ENCODE data around the gene LRP1B.

LRP1B gene

GRCh38 chr2:140804700-140805260 lies 1326.0 kb downstream of the LRP1B start:
- Histone ChIP-seq H3K4me3 (ENCODE audit: low read length) (no peak overlapping the region), H3K4me1 (ENCODE audit: insufficient read depth, low read length) (no peaks in the 10 kb centered on the region), H3K9ac (ENCODE audit: low read depth, low read length) (no peak overlapping the region), H3K9me3 (ENCODE audit: insufficient read depth, low read depth, low read length) (no peaks in the 10 kb centered on the region), H3K36me3 (ENCODE audit: insufficient read depth, low read depth, low read length) (no peaks in the 10 kb centered on the region), H3K27me3 (ENCODE audit: insufficient read depth, low read length) (no peaks in the 10 kb centered on the region), H3K27ac (ENCODE audit: low read length) (no peak overlapping the region)

DNA sequence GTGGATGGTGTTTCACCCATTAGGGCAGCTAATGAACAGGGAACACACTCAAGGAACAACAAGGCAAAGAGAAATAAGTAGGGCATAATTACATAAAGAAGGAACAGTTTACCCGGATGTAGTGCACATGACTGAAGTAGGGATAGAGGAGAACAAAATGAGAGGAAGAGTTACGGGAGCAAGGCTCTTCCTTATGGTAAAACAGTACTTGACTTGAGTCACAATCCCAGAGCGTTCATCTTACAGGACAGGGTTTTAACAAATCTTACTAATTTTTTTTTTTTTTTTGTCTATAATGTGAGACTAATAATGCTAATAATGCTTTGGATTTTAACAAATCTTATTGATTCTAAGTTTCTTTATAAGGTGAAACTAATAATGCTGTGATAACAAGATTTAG lies 1329.5 kb downstream of the LRP1B start:
- Histone ChIP-seq H3K36me3 (ENCODE audit: insufficient read depth, low read depth, low read length) (no peaks in the 10 kb centered on the region), H3K4me1 (ENCODE audit: insufficient read depth, low read length) (no peaks in the 10 kb centered on the region; the same call in 1 of the 2 replicates), H3K27me3 (ENCODE audit: insufficient read depth, low read length) (no peaks in the 10 kb centered on the region), H3K27ac (ENCODE audit: low read length) (no peak overlapping the region), H3K9me3 (ENCODE audit: insufficient read depth, low read depth, low read length) (no peaks in the 10 kb centered on the region), H3K9ac (ENCODE audit: low read depth, low read length) (no peak overlapping the region), H3K4me3 (ENCODE audit: low read length) (no peak overlapping the region)

DNA sequence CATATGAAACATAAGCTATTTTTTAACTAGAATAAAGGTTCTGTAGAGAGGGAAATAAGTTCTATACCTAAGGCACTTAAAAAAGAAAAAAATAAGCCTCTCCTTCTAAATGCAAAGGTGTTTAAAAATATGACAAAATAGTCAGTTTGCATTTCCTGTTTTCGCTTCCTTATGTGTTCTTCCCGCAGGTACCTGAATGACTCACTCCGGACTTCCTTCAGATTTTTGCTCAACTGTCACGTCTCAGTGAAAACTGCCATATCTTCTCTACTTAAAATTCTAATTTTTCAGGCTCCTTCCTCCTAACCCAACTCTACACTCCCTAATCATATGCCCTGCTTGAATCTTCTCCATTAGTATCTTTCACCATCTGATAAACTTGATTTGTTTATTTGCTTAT lies 1333.1 kb downstream of the LRP1B start:
- H3K27ac ChIP-seq (ENCODE audit: low read length) = no peak overlapping the region
- H3K36me3 ChIP-seq (ENCODE audit: insufficient read depth, low read depth, low read length) = no peaks in the 10 kb centered on the region
- H3K4me1 ChIP-seq (ENCODE audit: insufficient read depth, low read length) = no peaks in the 10 kb centered on the region; the same call in 1 of the 2 replicates
- H3K9me3 ChIP-seq (ENCODE audit: insufficient read depth, low read depth, low read length) = no peaks in the 10 kb centered on the region
- H3K27me3 ChIP-seq (ENCODE audit: insufficient read depth, low read length) = no peaks in the 10 kb centered on the region
- no peak overlapping the region; the same call in 1 of the 2 replicates for H3K9ac ChIP-seq (ENCODE audit: low read depth, low read length)
- no peak overlapping the region for H3K4me3 ChIP-seq (ENCODE audit: low read length)

GRCh38 chr2:140791802-140792201 lies 1339.0 kb downstream of the LRP1B start:
- no peaks in the 10 kb centered on the region for H3K9me3 ChIP-seq (ENCODE audit: insufficient read depth, low read depth, low read length)
- no peak overlapping the region for H3K27ac ChIP-seq (ENCODE audit: low read length)
- no peak overlapping the region for H3K4me3 ChIP-seq (ENCODE audit: low read length)
- no peaks in the 10 kb centered on the region for H3K27me3 ChIP-seq (ENCODE audit: insufficient read depth, low read length)
- H3K9ac ChIP-seq (ENCODE audit: low read depth, low read length) = no peak overlapping the region
- H3K36me3 ChIP-seq (ENCODE audit: insufficient read depth, low read depth, low read length) = no peaks in the 10 kb centered on the region
- H3K4me1 ChIP-seq (ENCODE audit: insufficient read depth, low read length) = no peaks in the 10 kb centered on the region

GRCh38 chr2:140786585-140786984 lies 1344.2 kb downstream of the LRP1B start:
- H3K36me3 ChIP-seq (ENCODE audit: insufficient read depth, low read depth, low read length) = no peaks in the 10 kb centered on the region
- no peak overlapping the region for H3K27ac ChIP-seq (ENCODE audit: low read length)
- no peak overlapping the region for H3K4me3 ChIP-seq (ENCODE audit: low read length)
- no peaks in the 10 kb centered on the region for H3K9me3 ChIP-seq (ENCODE audit: insufficient read depth, low read depth, low read length)
- H3K4me1 ChIP-seq (ENCODE audit: insufficient read depth, low read length) = no peaks in the 10 kb centered on the region
- no peaks in the 10 kb centered on the region for H3K27me3 ChIP-seq (ENCODE audit: insufficient read depth, low read length)
- H3K9ac ChIP-seq (ENCODE audit: low read depth, low read length) = no peak overlapping the region

GRCh38 chr2:140775411-140775810 lies 1355.4 kb downstream of the LRP1B start:
- H3K9me3 ChIP-seq (ENCODE audit: insufficient read depth, low read depth, low read length) = no peaks in the 10 kb centered on the region
- no peaks in the 10 kb centered on the region for H3K27me3 ChIP-seq (ENCODE audit: insufficient read depth, low read length)
- no peaks in the 10 kb centered on the region for H3K36me3 ChIP-seq (ENCODE audit: insufficient read depth, low read depth, low read length)
- H3K4me3 ChIP-seq (ENCODE audit: low read length) = no peak overlapping the region
- H3K27ac ChIP-seq (ENCODE audit: low read length) = no peak overlapping the region
- H3K9ac ChIP-seq (ENCODE audit: low read depth, low read length) = no peak overlapping the region
- no peaks in the 10 kb centered on the region for H3K4me1 ChIP-seq (ENCODE audit: insufficient read depth, low read length)

DNA sequence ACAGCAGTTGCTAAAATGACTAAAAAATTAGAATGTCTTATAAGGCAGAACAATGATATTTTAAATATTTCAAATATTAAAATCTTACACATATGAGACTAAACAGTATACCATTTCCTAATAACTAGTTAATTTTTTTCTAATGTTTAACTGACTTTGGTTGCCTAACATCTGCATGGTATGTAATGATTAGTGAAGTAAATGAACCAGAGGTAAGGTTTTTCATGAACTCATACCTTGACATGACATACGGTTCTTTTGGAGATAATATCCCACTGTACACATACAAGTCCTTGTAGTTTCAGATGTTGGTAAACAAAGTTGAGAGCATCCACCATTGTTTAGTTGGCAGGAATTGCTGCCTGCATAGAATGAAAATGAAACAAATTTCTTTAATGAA lies 1360.2 kb downstream of the LRP1B start:
- H3K27me3 ChIP-seq (ENCODE audit: insufficient read depth, low read length) = no peaks in the 10 kb centered on the region
- no peak overlapping the region for H3K27ac ChIP-seq (ENCODE audit: low read length)
- no peak overlapping the region for H3K9ac ChIP-seq (ENCODE audit: low read depth, low read length)
- H3K4me3 ChIP-seq (ENCODE audit: low read length) = no peak overlapping the region
- H3K4me1 ChIP-seq (ENCODE audit: insufficient read depth, low read length) = no peaks in the 10 kb centered on the region
- no peaks in the 10 kb centered on the region for H3K36me3 ChIP-seq (ENCODE audit: insufficient read depth, low read depth, low read length)
- no peaks in the 10 kb centered on the region for H3K9me3 ChIP-seq (ENCODE audit: insufficient read depth, low read depth, low read length)

DNA sequence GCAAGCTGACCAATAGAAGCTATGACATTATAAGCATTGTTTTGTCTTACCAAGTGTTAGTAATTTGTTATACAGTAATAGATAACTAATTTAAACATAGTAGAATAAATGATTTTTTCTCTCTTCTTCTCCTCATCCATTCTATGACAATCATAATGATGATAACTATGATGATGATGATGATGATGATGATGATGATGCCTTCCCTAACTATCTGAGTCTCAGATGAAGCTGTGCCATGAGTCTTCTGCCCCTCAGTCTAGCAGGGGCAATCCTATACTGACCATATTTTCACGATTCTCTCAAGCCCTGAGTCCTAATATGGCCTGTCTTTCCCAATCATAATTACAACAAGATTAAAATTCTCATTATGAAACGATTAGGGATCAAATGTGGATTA lies 1369.0 kb downstream of the LRP1B start:
- no peaks in the 10 kb centered on the region for H3K36me3 ChIP-seq (ENCODE audit: insufficient read depth, low read depth, low read length)
- H3K27me3 ChIP-seq (ENCODE audit: insufficient read depth, low read length) = no peaks in the 10 kb centered on the region
- H3K4me3 ChIP-seq (ENCODE audit: low read length) = no peak overlapping the region
- no peak overlapping the region for H3K27ac ChIP-seq (ENCODE audit: low read length)
- H3K9me3 ChIP-seq (ENCODE audit: insufficient read depth, low read depth, low read length) = no peaks in the 10 kb centered on the region
- H3K9ac ChIP-seq (ENCODE audit: low read depth, low read length) = no peak overlapping the region
- no peaks in the 10 kb centered on the region for H3K4me1 ChIP-seq (ENCODE audit: insufficient read depth, low read length)

DNA sequence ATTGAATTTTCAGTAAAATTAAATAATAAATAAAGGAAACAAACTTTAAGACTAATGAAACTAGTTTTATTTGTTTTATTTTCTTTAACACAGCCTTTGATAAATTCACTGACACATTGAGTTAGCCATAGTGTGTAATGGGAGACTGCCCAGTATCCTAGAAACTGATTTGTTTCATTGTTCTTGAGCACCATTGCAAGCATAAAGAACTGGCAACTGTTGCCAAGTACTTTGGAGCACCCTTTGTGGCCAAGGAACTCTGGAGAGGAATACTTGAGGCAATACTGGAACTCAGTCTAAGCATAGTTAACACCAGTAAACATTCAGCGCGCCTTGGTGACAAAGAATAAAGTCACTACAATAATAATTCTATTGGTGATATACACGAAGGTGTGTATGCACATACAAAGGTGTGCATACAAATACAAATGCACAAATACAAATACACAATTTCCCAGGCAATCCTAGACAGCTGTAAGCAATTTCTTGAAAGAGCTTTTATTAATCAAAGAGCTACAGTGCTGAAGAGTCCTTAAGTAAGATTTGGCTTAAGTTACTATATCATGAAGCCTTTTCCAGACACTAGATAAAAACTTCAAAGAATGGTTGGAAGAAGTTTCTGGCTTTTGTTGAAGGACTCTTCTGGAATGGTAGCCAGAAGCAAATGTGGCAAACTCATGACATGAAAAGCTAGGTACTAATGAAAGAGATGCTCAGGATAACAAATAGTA lies 1371.2 kb downstream of the LRP1B start:
- Histone ChIP-seq H3K9me3 (ENCODE audit: insufficient read depth, low read depth, low read length) (no peaks in the 10 kb centered on the region), H3K27me3 (ENCODE audit: insufficient read depth, low read length) (no peaks in the 10 kb centered on the region), H3K9ac (ENCODE audit: low read depth, low read length) (no peak overlapping the region), H3K36me3 (ENCODE audit: insufficient read depth, low read depth, low read length) (no peaks in the 10 kb centered on the region), H3K27ac (ENCODE audit: low read length) (no peak overlapping the region), H3K4me3 (ENCODE audit: low read length) (no peak overlapping the region), H3K4me1 (ENCODE audit: insufficient read depth, low read length) (no peaks in the 10 kb centered on the region)

DNA sequence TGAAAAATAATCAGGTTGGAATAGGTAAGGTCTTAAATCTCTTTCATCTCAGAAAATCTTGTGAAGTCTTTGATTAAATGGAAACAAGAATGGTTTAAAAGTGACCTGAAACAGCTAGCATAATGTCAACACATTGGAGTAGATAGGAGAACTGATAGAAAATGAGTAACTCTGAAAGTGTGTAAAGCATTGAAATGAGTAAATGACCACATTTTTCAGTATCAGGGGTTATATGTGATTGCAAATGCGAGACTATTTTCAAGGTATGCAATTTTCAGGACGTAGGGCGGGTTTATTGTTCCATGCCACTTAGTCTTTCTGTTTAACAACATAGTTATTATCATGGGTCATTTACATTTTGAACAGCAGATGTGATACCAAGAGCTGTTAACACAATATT lies 1383.2 kb downstream of the LRP1B start:
- Histone ChIP-seq H3K9ac (ENCODE audit: low read depth, low read length) (no peak overlapping the region), H3K27ac (ENCODE audit: low read length) (no peak overlapping the region), H3K4me1 (ENCODE audit: insufficient read depth, low read length) (no peaks in the 10 kb centered on the region), H3K4me3 (ENCODE audit: low read length) (no peak overlapping the region), H3K36me3 (ENCODE audit: insufficient read depth, low read depth, low read length) (no peaks in the 10 kb centered on the region), H3K27me3 (ENCODE audit: insufficient read depth, low read length) (no peaks in the 10 kb centered on the region), H3K9me3 (ENCODE audit: insufficient read depth, low read depth, low read length) (no peaks in the 10 kb centered on the region)

GRCh38 chr2:140747090-140747489 lies 1383.7 kb downstream of the LRP1B start:
- no peak overlapping the region for H3K27ac ChIP-seq (ENCODE audit: low read length)

GRCh38 chr2:140744379-140744778 lies 1386.4 kb downstream of the LRP1B start:
- H3K9ac ChIP-seq (ENCODE audit: low read depth, low read length) = no peak overlapping the region
- H3K27ac ChIP-seq (ENCODE audit: low read length) = no peak overlapping the region
- H3K36me3 ChIP-seq (ENCODE audit: insufficient read depth, low read depth, low read length) = no peaks in the 10 kb centered on the region
- no peaks in the 10 kb centered on the region for H3K9me3 ChIP-seq (ENCODE audit: insufficient read depth, low read depth, low read length)
- H3K4me3 ChIP-seq (ENCODE audit: low read length) = no peak overlapping the region
- no peaks in the 10 kb centered on the region for H3K27me3 ChIP-seq (ENCODE audit: insufficient read depth, low read length)
- no peaks in the 10 kb centered on the region for H3K4me1 ChIP-seq (ENCODE audit: insufficient read depth, low read length)

More at GRCh38 chr2:140747090-140747489, 1383.7 kb downstream of the LRP1B start:
- Histone ChIP-seq H3K36me3 (ENCODE audit: insufficient read depth, low read depth, low read length) (no peaks in the 10 kb centered on the region), H3K9ac (ENCODE audit: low read depth, low read length) (no peak overlapping the region), H3K9me3 (ENCODE audit: insufficient read depth, low read depth, low read length) (no peaks in the 10 kb centered on the region), H3K4me1 (ENCODE audit: insufficient read depth, low read length) (no peaks in the 10 kb centered on the region), H3K4me3 (ENCODE audit: low read length) (no peak overlapping the region), H3K27me3 (ENCODE audit: insufficient read depth, low read length) (no peaks in the 10 kb centered on the region)
